Dedifferentiated amniotic fluid mesenchymal stem cell (primary cell): ENCODE measurements around the gene MYO3B.
"Not testable (repeated sequence)": the region's sequence is repeated elsewhere in the genome, so short reads cannot be mapped to it uniquely, and the experiment has no call there.

ENCODE experiments used
- DNase-seq: peaks from one replicate; pipeline ENCODE4 v3.0.0-alpha.2; 2016; ENCODE audit errors: extremely low spot score

Gene MYO3B

GRCh38 chr2:170643346-170643745 is 465.4 kb downstream of the MYO3B start:
- no peak for DNase-seq

- DNase-seq, result no peak
Observed at GRCh38 chr2:170647741-170648436, 469.9 kb downstream of the MYO3B start.

GRCh38 chr2:170651624-170652325 is 473.8 kb downstream of the MYO3B start:
- DNase-seq, result no peak

GRCh38 chr2:170652637-170653417 is 474.9 kb downstream of the MYO3B start:
- DNase-seq, result no peak

GRCh38 chr2:170656669-170657068 is 478.7 kb downstream of the MYO3B start:
- no peak for DNase-seq

- DNase-seq, result no peak
Observed at GRCh38 chr2:170660409-170660808, 482.5 kb downstream of the MYO3B start.

- no peak for DNase-seq
Observed at GRCh38 chr2:170665743-170666142, 487.8 kb downstream of the MYO3B start.

GRCh38 chr2:170669909-170670308 is 492.0 kb downstream of the MYO3B start:
- DNase-seq, result no peak

GRCh38 chr2:170670651-170671050 is 492.7 kb downstream of the MYO3B start:
- no peak for DNase-seq

- DNase-seq, result no peak
Observed at GRCh38 chr2:170671079-170671478, 493.1 kb downstream of the MYO3B start.

GRCh38 chr2:170674282-170674681 is 496.3 kb downstream of the MYO3B start:
- DNase-seq, result not testable (repeated sequence)

GRCh38 chr2:170675701-170676100 is 497.8 kb downstream of the MYO3B start:
- DNase-seq, result no peak

- DNase-seq, result no peak
Observed at GRCh38 chr2:170679607-170680079, 501.7 kb downstream of the MYO3B start.

GRCh38 chr2:170680172-170680941 is 502.4 kb downstream of the MYO3B start:
- DNase-seq, result no peak

GRCh38 chr2:170681311-170681710 is 503.4 kb downstream of the MYO3B start:
- no peak for DNase-seq

GRCh38 chr2:170685591-170685990 is 507.6 kb downstream of the MYO3B start:
- DNase-seq, result no peak

- no peak for DNase-seq
Observed at GRCh38 chr2:170689481-170689880, 511.5 kb downstream of the MYO3B start.

GRCh38 chr2:170690640-170691039 is 512.7 kb downstream of the MYO3B start:
- DNase-seq, result no peak

GRCh38 chr2:170694316-170694715 is 516.4 kb downstream of the MYO3B start:
- DNase-seq, result no peak

- DNase-seq, result no peak
Observed at GRCh38 chr2:170695521-170696410, 517.8 kb downstream of the MYO3B start.

GRCh38 chr2:170696948-170697347 is 519.0 kb downstream of the MYO3B start:
- no peak for DNase-seq
